HepG2 (cell line): Measurements from ENCODE around the gene MED19. TPM values are rescaled to one million over a fixed set of nuclear protein-coding genes. Genes with fewer than 3 reads are reported as not detected.

ENCODE experiments used
- BHLHE40 ChIP-seq: IDR thresholded peaks from 2 replicates; pipeline ENCODE4 v1.6.1; 2011; ENCODE audit warnings: low read length, improper control_type of control experiment
- DRAP1 ChIP-seq: IDR thresholded peaks from 2 replicates; pipeline ENCODE4 v1.6.1; 2016; ENCODE audit warnings: missing genetic modification reagents, missing compliant biosample characterization
- FOXA3 ChIP-seq: IDR thresholded peaks from 2 replicates; pipeline ENCODE4 v1.6.1; 2016; ENCODE audit warnings: missing genetic modification reagents, missing compliant biosample characterization
- GLI4 ChIP-seq: sonication (generic); formaldehyde crosslinking; IDR thresholded peaks from 2 replicates; pipeline ENCODE4 v1.5.1; 2020; ENCODE audit warnings: missing genetic modification reagents, mild to moderate bottlenecking, moderate library complexity, borderline replicate concordance
- GPBP1L1 ChIP-seq: sonication (generic); formaldehyde crosslinking; IDR thresholded peaks from 2 replicates; pipeline ENCODE4 v1.5.0; 2020; ENCODE audit warnings: mild to moderate bottlenecking, missing genetic modification reagents
- IKZF4 ChIP-seq: sonication (generic); formaldehyde crosslinking; IDR thresholded peaks from 2 replicates; pipeline ENCODE4 v1.5.1; 2020; ENCODE audit warnings: borderline replicate concordance, mild to moderate bottlenecking, low read depth, missing genetic modification reagents; ENCODE audit errors: not compliant biosample characterization
- KLF11 ChIP-seq: IDR thresholded peaks from 2 replicates; pipeline ENCODE4 v1.6.1; 2016; ENCODE audit warnings: missing compliant biosample characterization
- KLF16 ChIP-seq, 2 experiments: sonication (generic) in 1 of 2; formaldehyde crosslinking in 1 of 2; IDR thresholded peaks; 2 replicates each; pipeline versions ENCODE4 v1.6.1 to v1.8.0; 2016 to 2023; ENCODE audit warnings: missing genetic modification reagents in 2 of 2, missing compliant biosample characterization in 1 of 2
- MIER3 ChIP-seq: IDR thresholded peaks from 2 replicates; pipeline ENCODE4 v1.6.1; 2016; ENCODE audit warnings: missing compliant biosample characterization, borderline replicate concordance
- MXD4 ChIP-seq: IDR thresholded peaks from 2 replicates; pipeline ENCODE4 v1.6.1; 2016; ENCODE audit warnings: mild to moderate bottlenecking, missing biosample characterization, missing genetic modification reagents
- NFE2L2 ChIP-seq: fragments of 150-350 bp; IDR thresholded peaks from 2 replicates; pipeline ENCODE4 v1.6.1; 2014; ENCODE audit warnings: low read length
- PAX8 ChIP-seq: sonication (generic); formaldehyde crosslinking; IDR thresholded peaks from 2 replicates; pipeline ENCODE4 v1.8.0; 2022; ENCODE audit warnings: mild to moderate bottlenecking, missing genetic modification reagents, borderline replicate concordance
- PCBP2 ChIP-seq: fragments of 200-400 bp; formaldehyde crosslinking; optimal IDR thresholded peaks from 2 replicates; pipeline ENCODE3; 2018; ENCODE audit warnings: low read length, low read depth; ENCODE audit not compliant: poor library complexity, severe bottlenecking
- RXRA ChIP-seq: sonication (generic); formaldehyde crosslinking; IDR thresholded peaks from 2 replicates; pipeline ENCODE4 v1.5.1; 2020; ENCODE audit warnings: missing genetic modification reagents
- TRIM24 ChIP-seq: sonication (generic); formaldehyde crosslinking; IDR thresholded peaks from 2 replicates; pipeline ENCODE4 v1.8.0; 2022; ENCODE audit warnings: mild to moderate bottlenecking, missing genetic modification reagents
- ZNF251 ChIP-seq: sonication (generic); formaldehyde crosslinking; IDR thresholded peaks from 2 replicates; pipeline ENCODE4 v1.9.0; 2021; ENCODE audit warnings: mild to moderate bottlenecking, missing genetic modification reagents
- ZNF337 ChIP-seq: sonication (generic); formaldehyde crosslinking; IDR thresholded peaks from 2 replicates; pipeline ENCODE4 v1.5.1; 2020; ENCODE audit warnings: missing genetic modification reagents, low read depth, mild to moderate bottlenecking, borderline replicate concordance
- ZNF441 ChIP-seq: sonication (generic); formaldehyde crosslinking; IDR thresholded peaks from 2 replicates; pipeline ENCODE4 v1.7.0; 2021; ENCODE audit warnings: missing genetic modification reagents, borderline replicate concordance
- ZNF496 ChIP-seq: sonication (generic); formaldehyde crosslinking; IDR thresholded peaks from 2 replicates; pipeline ENCODE4 v1.8.1; 2023; ENCODE audit warnings: mild to moderate bottlenecking, moderate library complexity, missing genetic modification reagents; ENCODE audit not compliant: insufficient replicate concordance
- ZNF557 ChIP-seq: sonication (generic); formaldehyde crosslinking; IDR thresholded peaks from 2 replicates; pipeline ENCODE4 v1.4.0; 2020; ENCODE audit warnings: missing genetic modification reagents
- ZNF83 ChIP-seq: sonication (generic); formaldehyde crosslinking; IDR thresholded peaks from 2 replicates; pipeline ENCODE4 v1.4.0; 2020; ENCODE audit warnings: missing genetic modification reagents, mild to moderate bottlenecking, borderline replicate concordance
- ZNF841 ChIP-seq: sonication (generic); formaldehyde crosslinking; IDR thresholded peaks from 2 replicates; pipeline ENCODE4 v1.8.1; 2023; ENCODE audit warnings: missing genetic modification reagents, borderline replicate concordance
- polyA plus RNA-seq, 8 experiments: library from polyadenylated mRNA; depleted of rRNA in 3 of 8; stranded (reverse) in 7 of 8; unstranded in 1 of 8; fragments of >200 nt; fragmentation: Illumina TruSeq in 4 of 8; extraction: Trizol in 4 of 8; gene quantifications; 2 replicates each; pipeline versions ENCODE4 v1.2.1 to v1.2.3, GENCODE V29; 2011 to 2016; ENCODE audit warnings: low read depth in 4 of 8, missing spikeins in 1 of 8, mixed read lengths in 1 of 8; ENCODE audit not compliant: insufficient read depth in 1 of 8
- total RNA-seq, 5 experiments: library from RNA; depleted of rRNA; stranded (reverse); fragments of >200 nt; fragmentation: Illumina TruSeq; extraction: Trizol; gene quantifications; 2 replicates each; pipeline ENCODE4 v1.2.3, GENCODE V29; 2016; ENCODE audit warnings: low read depth in 1 of 5
- TF ChIP-seq, protein P1 (sequence below): sonication (generic); formaldehyde crosslinking; IDR thresholded peaks from 2 replicates; pipeline ENCODE4 v1.9.0; 2021; ENCODE audit warnings: missing genetic modification reagents, borderline replicate concordance
- TF ChIP-seq, protein P2 (sequence below): sonication (generic); formaldehyde crosslinking; IDR thresholded peaks from 2 replicates; pipeline ENCODE4 v1.8.1; 2023; ENCODE audit warnings: missing genetic modification reagents, mild to moderate bottlenecking, borderline replicate concordance
- TF ChIP-seq, protein P3 (sequence below): sonication (generic); formaldehyde crosslinking; IDR thresholded peaks from 2 replicates; pipeline ENCODE4 v1.4.0; 2020; ENCODE audit warnings: missing genetic modification reagents

Gene MED19
- total and polyA plus RNA-seq, 2 of the 13 experiments (the other 11 are each of a cell fraction or from before 2014, with no cell fraction given): 12.9 to 13.8 TPM

DNA sequence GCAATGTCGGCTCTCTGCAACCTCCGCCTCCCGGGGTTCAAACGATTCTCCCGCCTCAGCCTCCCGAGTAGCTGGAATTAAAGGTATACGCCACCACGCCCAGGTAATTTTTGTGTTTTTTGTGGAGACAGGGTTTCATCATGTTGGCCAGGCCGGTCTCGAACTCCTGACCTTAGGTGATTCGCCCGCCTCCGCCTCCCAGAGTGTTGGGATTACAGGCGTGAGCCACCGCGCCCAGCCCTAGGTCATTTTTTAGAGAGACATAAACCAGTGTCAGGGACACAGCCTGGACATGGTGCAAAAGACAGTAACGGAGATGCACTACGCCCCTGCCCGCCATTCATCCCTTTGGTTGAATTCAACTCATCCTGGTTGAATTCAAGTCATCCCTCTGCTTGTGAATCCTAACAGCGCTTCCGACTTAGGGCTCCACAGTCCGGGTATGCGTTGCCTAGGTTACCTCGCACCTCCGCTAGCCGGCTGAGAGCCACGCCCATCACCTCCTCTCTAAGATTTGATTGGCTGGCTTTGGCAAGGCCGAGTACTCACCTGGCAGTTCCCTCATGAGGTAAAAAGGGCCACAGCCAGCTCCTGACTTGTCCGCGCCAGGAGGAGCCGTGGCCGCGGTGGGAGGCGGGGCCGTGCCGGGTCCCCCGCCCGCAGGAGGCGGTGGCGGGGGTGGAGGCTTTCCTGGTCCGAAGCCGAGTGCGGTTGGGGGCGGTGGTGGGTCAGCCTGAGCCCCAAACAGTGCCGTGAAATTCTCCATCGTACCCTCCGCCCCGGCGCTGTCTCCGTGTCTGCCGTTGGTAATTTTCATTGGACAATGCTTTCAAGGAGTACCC is at the start of gene MED19 (continued):
- TF ChIP-seq ZNF841 (CRISPR knock-in tag): no peak
- no peak for TF ChIP-seq TRIM24 (CRISPR knock-in tag)
- TF ChIP-seq IKZF4: peak; percentile 80
- TF ChIP-seq KLF11 (CRISPR knock-in tag): no peak
- TF ChIP-seq PCBP2: no peak
- TF ChIP-seq KLF16 (CRISPR knock-in tag; IDR thresholded peaks at IDR 0.05): no peak; a peak in 1 of 4 replicates
- TF ChIP-seq NFE2L2: no peak
- TF ChIP-seq RXRA (CRISPR knock-in tag): no peak; the same call in 1 of the 2 replicates
- no peak for TF ChIP-seq FOXA3 (CRISPR knock-in tag)
- no peak for TF ChIP-seq MIER3
- TF ChIP-seq, protein P1, sequence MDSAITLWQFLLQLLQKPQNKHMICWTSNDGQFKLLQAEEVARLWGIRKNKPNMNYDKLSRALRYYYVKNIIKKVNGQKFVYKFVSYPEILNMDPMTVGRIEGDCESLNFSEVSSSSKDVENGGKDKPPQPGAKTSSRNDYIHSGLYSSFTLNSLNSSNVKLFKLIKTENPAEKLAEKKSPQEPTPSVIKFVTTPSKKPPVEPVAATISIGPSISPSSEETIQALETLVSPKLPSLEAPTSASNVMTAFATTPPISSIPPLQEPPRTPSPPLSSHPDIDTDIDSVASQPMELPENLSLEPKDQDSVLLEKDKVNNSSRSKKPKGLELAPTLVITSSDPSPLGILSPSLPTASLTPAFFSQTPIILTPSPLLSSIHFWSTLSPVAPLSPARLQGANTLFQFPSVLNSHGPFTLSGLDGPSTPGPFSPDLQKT (CRISPR knock-in tag): no peak
- 0 out of 2 replicates have a peak, but pooled peaks have one; percentile 15 for TF ChIP-seq ZNF441
- peak; percentile 17; the same call in 1 of the 2 replicates for TF ChIP-seq DRAP1 (CRISPR knock-in tag)
- TF ChIP-seq ZNF337 (CRISPR knock-in tag): no peak
- TF ChIP-seq, protein P2, sequence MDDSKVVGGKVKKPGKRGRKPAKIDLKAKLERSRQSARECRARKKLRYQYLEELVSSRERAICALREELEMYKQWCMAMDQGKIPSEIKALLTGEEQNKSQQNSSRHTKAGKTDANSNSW (CRISPR knock-in tag): no peak; the same call in 1 of the 2 replicates
- no peak for TF ChIP-seq ZNF251
- TF ChIP-seq GPBP1L1 (CRISPR knock-in tag): no peak
- no peak for TF ChIP-seq ZNF83 (CRISPR knock-in tag)
- no peak for TF ChIP-seq GLI4 (CRISPR knock-in tag)
- TF ChIP-seq MXD4 (CRISPR knock-in tag): no peak
- TF ChIP-seq, protein P3, sequence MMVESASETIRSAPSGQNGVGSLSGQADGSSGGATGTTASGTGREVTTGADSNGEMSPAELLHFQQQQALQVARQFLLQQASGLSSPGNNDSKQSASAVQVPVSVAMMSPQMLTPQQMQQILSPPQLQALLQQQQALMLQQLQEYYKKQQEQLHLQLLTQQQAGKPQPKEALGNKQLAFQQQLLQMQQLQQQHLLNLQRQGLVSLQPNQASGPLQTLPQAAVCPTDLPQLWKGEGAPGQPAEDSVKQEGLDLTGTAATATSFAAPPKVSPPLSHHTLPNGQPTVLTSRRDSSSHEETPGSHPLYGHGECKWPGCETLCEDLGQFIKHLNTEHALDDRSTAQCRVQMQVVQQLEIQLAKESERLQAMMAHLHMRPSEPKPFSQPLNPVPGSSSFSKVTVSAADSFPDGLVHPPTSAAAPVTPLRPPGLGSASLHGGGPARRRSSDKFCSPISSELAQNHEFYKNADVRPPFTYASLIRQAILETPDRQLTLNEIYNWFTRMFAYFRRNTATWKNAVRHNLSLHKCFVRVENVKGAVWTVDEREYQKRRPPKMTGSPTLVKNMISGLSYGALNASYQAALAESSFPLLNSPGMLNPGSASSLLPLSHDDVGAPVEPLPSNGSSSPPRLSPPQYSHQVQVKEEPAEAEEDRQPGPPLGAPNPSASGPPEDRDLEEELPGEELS: no peak; the same call in 1 of the 2 replicates
- no peak for TF ChIP-seq ZNF557 (CRISPR knock-in tag)
- TF ChIP-seq BHLHE40: no peak
- TF ChIP-seq PAX8 (CRISPR knock-in tag): no peak
- no peak for TF ChIP-seq ZNF496 (CRISPR knock-in tag)
